Liver (tissue), 9 donors: ENCODE data around the gene GARNL3. TPM values are rescaled to one million over a fixed set of nuclear protein-coding genes. Genes with fewer than 3 reads are reported as not detected.

Experiments used
- DNase-seq: peaks from one replicate; pipeline ENCODE4 v3.0.0-alpha.2; 2017; ENCODE audit warnings: low spot score
- H3K27ac ChIP-seq, 2 donors: one replicate each; pipeline ENCODE4 v1.7.0; 2013; ENCODE audit warnings: inconsistent platforms in 2 of 2, low read length in 2 of 2, control low read depth in 1 of 2, low read depth in 1 of 2, mild to moderate bottlenecking in 1 of 2
- H3K27me3 ChIP-seq, 4 donors: one replicate each; pipeline versions ENCODE4 v1.6.1 to v1.7.0; 2013; ENCODE audit warnings: low read length in 3 of 4, inconsistent platforms in 1 of 4, mild to moderate bottlenecking in 1 of 4, moderate library complexity in 1 of 4; ENCODE audit not compliant: control insufficient read depth in 4 of 4, insufficient read depth in 4 of 4
- H3K36me3 ChIP-seq, 4 donors: one replicate each; pipeline versions ENCODE4 v1.6.1 to v1.7.0; 2013; ENCODE audit warnings: low read length in 3 of 4, mild to moderate bottlenecking in 3 of 4, low read depth in 1 of 4, moderate library complexity in 1 of 4; ENCODE audit not compliant: control insufficient read depth in 4 of 4, insufficient read depth in 3 of 4
- H3K4me1 ChIP-seq, 4 donors: one replicate each; pipeline versions ENCODE4 v1.6.1 to v1.7.0; 2013; ENCODE audit warnings: low read length in 3 of 4, mild to moderate bottlenecking in 3 of 4, moderate library complexity in 1 of 4; ENCODE audit not compliant: control insufficient read depth in 4 of 4, insufficient read depth in 4 of 4
- H3K4me3 ChIP-seq, 3 donors: one replicate each; pipeline versions ENCODE4 v1.6.1 to v1.7.0; 2013; ENCODE audit warnings: low read length in 3 of 3, control low read depth in 1 of 3, low read depth in 1 of 3, mild to moderate bottlenecking in 1 of 3
- H3K9ac ChIP-seq, 2 donors: one replicate each; pipeline ENCODE4 v1.7.0; 2013; ENCODE audit warnings: low read length in 2 of 2, mild to moderate bottlenecking in 2 of 2, moderate library complexity in 2 of 2, control low read depth in 1 of 2, low read depth in 1 of 2
- H3K9me3 ChIP-seq, 4 donors: one replicate each; pipeline versions ENCODE4 v1.6.1 to v1.7.0; 2013; ENCODE audit warnings: low read length in 3 of 4; ENCODE audit not compliant: control insufficient read depth in 4 of 4
- ATF3 ChIP-seq: IDR thresholded peaks from 2 replicates; pipeline ENCODE4 v1.6.1; 2016; ENCODE audit warnings: antibody characterized with exemption
- CTCF ChIP-seq: fragments of 150-350 bp; IDR thresholded peaks from 2 replicates; pipeline ENCODE4 v1.5.1; 2017; ENCODE audit warnings: improper control_type of control experiment, low read depth, low read length; ENCODE audit not compliant: missing input control
- EGR1 ChIP-seq, 2 donors: IDR thresholded peaks; 2 replicates each; pipeline ENCODE4 v1.6.1; 2016 to 2018; ENCODE audit warnings: antibody characterized with exemption in 2 of 2, low read depth in 2 of 2
- FOXA1 ChIP-seq: IDR thresholded peaks from 2 replicates; pipeline ENCODE4 v1.6.1; 2016; ENCODE audit warnings: antibody characterized with exemption
- FOXA2 ChIP-seq: IDR thresholded peaks from 2 replicates; pipeline ENCODE4 v1.6.1; 2016; ENCODE audit warnings: antibody characterized with exemption
- GABPA ChIP-seq, 2 donors: IDR thresholded peaks in 1 of 2; conservative IDR thresholded peaks in 1 of 2; 2 replicates each; pipeline ENCODE4 v1.6.1; 2016; ENCODE audit warnings: antibody characterized with exemption in 2 of 2, mild to moderate bottlenecking in 1 of 2, moderate library complexity in 1 of 2
- HNF4A ChIP-seq, 2 donors: conservative IDR thresholded peaks; 2 replicates each; pipeline ENCODE4 v1.6.1; 2016; ENCODE audit warnings: antibody characterized with exemption in 2 of 2, mild to moderate bottlenecking in 2 of 2
- HNF4G ChIP-seq: IDR thresholded peaks from 2 replicates; pipeline ENCODE4 v1.6.1; 2016; ENCODE audit warnings: antibody characterized with exemption
- JUND ChIP-seq, 2 donors: IDR thresholded peaks; 2 replicates each; pipeline ENCODE4 v1.6.1; 2016; ENCODE audit warnings: antibody characterized with exemption in 2 of 2
- MAX ChIP-seq: IDR thresholded peaks from 2 replicates; pipeline ENCODE4 v1.6.1; 2016; ENCODE audit warnings: antibody characterized with exemption
- NR2F2 ChIP-seq: IDR thresholded peaks from 2 replicates; pipeline ENCODE4 v1.6.1; 2016; ENCODE audit warnings: antibody characterized with exemption
- RAD21 ChIP-seq, 2 donors: IDR thresholded peaks; 2 replicates each; pipeline ENCODE4 v1.6.1; 2016; ENCODE audit warnings: antibody characterized with exemption in 2 of 2, mild to moderate bottlenecking in 2 of 2
- REST ChIP-seq: IDR thresholded peaks from 2 replicates; pipeline ENCODE4 v1.6.1; 2016; ENCODE audit warnings: antibody characterized with exemption, mild to moderate bottlenecking
- RXRA ChIP-seq, 2 donors: IDR thresholded peaks; 2 replicates each; pipeline ENCODE4 v1.6.1; 2017 to 2018; ENCODE audit warnings: antibody characterized with exemption in 2 of 2, mild to moderate bottlenecking in 1 of 2
- SP1 ChIP-seq: IDR thresholded peaks from 2 replicates; pipeline ENCODE4 v1.6.1; 2018; ENCODE audit warnings: antibody characterized with exemption, mild to moderate bottlenecking
- TAF1 ChIP-seq: conservative IDR thresholded peaks from 2 replicates; pipeline ENCODE4 v1.6.1; 2016; ENCODE audit warnings: antibody characterized with exemption, mild to moderate bottlenecking
- YY1 ChIP-seq: IDR thresholded peaks from 2 replicates; pipeline ENCODE4 v1.6.1; 2016; ENCODE audit warnings: antibody characterized with exemption, mild to moderate bottlenecking
- ZBTB33 ChIP-seq: IDR thresholded peaks from 2 replicates; pipeline ENCODE4 v1.6.1; 2016; ENCODE audit warnings: antibody characterized with exemption
- whole genome bisulfite sequencing: extraction: QIAGEN DNeasy Blood & Tissue Kit; methylation state at CpG from one replicate; pipeline ENCODE4 v1.1.7; 2013; 5-methylcytosine and 5-hydroxymethylcytosine counted together
- polyA plus RNA-seq, 2 donors: library from polyadenylated mRNA; stranded (reverse) in 1 of 2; unstranded in 1 of 2; fragments of 200-250 nt in 1 of 2; fragments of >200 nt in 1 of 2; fragmentation: Nextera tagmentation in 1 of 2; extraction: Ambion mirVana in 1 of 2; gene quantifications; one replicate each; pipeline versions ENCODE4 v1.2.1 to v1.2.3, GENCODE V29; 2013 to 2015
- total RNA-seq, 2 donors: library from RNA; depleted of rRNA; stranded (reverse); fragments of >200 nt; gene quantifications; one replicate each; pipeline ENCODE4 v1.2.3, GENCODE V29; 2014
- donor health status: healthy.
- donor health status: healthy.
- donor health status: healthy.
- donor health status: healthy.
- donor health status: healthy.

Gene GARNL3
- total and polyA plus RNA-seq, 4 donors = 0.89 to 6.7 (median 3.5) TPM

- Histone ChIP-seq H3K9ac (peak overlapping the region in 1 of 2 donors; percentile 46), H3K9me3 (no peaks in the 10 kb centered on the region), H3K4me3 (no peak overlapping the region), H3K36me3 (peaks cover 0 to 5% (median 0%) of the 10 kb centered on the region in 4 donors), H3K27me3 (no peaks in the 10 kb centered on the region), H3K27ac (peak overlapping the region; percentile 89 to 97), H3K4me1 (peaks cover 1 to 42% (median 16%) of the 10 kb centered on the region in 4 donors)
- WGBS = 28% methylated on average over 3 of the region's 3 CpGs
- no peak for DNase-seq
- peak in 1 of 2 donors; percentile 55 for TF ChIP-seq RXRA (IDR thresholded peaks at IDR 0.05)
- no peak for TF ChIP-seq CTCF
- TF ChIP-seq FOXA2 = peak; percentile 68
- peak in 1 of 2 donors; percentile 23 for TF ChIP-seq JUND (IDR thresholded peaks at IDR 0.05)
- peak; percentile 28 for TF ChIP-seq REST
- TF ChIP-seq FOXA1 = peak; percentile 53
- TF ChIP-seq MAX = no peak
- no peak for TF ChIP-seq GABPA (IDR thresholded peaks at IDR 0.05 in 1 of 2, conservative IDR thresholded peaks at IDR 0.05 in 1 of 2)
- no peak for TF ChIP-seq SP1
- TF ChIP-seq HNF4A (conservative IDR thresholded peaks at IDR 0.05) = peak in 1 of 2 donors; percentile 53
- TF ChIP-seq RAD21 (IDR thresholded peaks at IDR 0.05) = no peak
- no peak for TF ChIP-seq TAF1
- no peak for TF ChIP-seq HNF4G
- TF ChIP-seq YY1 = no peak
- no peak for TF ChIP-seq NR2F2
- no peak for TF ChIP-seq EGR1 (IDR thresholded peaks at IDR 0.05; ENCODE audit: low read depth in 2 of 2)
- TF ChIP-seq ATF3 = no peak
- TF ChIP-seq ZBTB33 = peak; percentile 35
These were observed 44.3 kb downstream of the GARNL3 start for GRCh38 chr9:127308652-127309434.
